ENCODE data around the gene HEPN1.

GRCh38 chr11:124915541-124916369 is 3.3 kb upstream of the HEPN1 start:
- no peak for TF ChIP-seq CTCF (IDR thresholded peaks at IDR 0.05; ENCODE audit: insufficient read depth, low read depth, low read length)
- no peak for TF ChIP-seq EZH2 (IDR thresholded peaks at IDR 0.05; ENCODE audit: insufficient read depth, low read length)
